Fibroblast of lung (primary cell): ENCODE measurements around the gene SNX30.

ENCODE experiments used
- CTCF ChIP-seq, 2 donors: IDR thresholded peaks in 1 of 2; conservative IDR thresholded peaks in 1 of 2; 1 replicate in 1 of 2; 2 replicates in 1 of 2; pipeline ENCODE4 v1.5.1; 2011 to 2012; ENCODE audit warnings: low read length in 2 of 2, control low read depth in 1 of 2, inconsistent platforms in 1 of 2, low read depth in 1 of 2, mild to moderate bottlenecking in 1 of 2
- EZH2 ChIP-seq: IDR thresholded peaks from 2 replicates; pipeline ENCODE4 v1.5.1; 2012; ENCODE audit warnings: low read length, control low read depth, mild to moderate bottlenecking; ENCODE audit errors: missing control alignments

- TF ChIP-seq CTCF (conservative IDR thresholded peaks at IDR 0.05 in 1 of 2, IDR thresholded peaks at IDR 0.05 in 1 of 2; ENCODE audit: low read depth in 1 of 2, low read length in 2 of 2) (no peak), EZH2 (no peak)
These were observed 112.7 kb downstream of the SNX30 start for GRCh38 chr9:112863214-112863613.
